GF-D8 (cell line): Measurements from ENCODE around the gene FUCA1.
"Not testable (repeated sequence)": the region's sequence is repeated elsewhere in the genome, so short reads cannot be mapped to it uniquely, and the experiment has no call there.

Experiments
- DNase-seq: peaks from one replicate; lab custom pipeline; 2025; lab: John Stamatoyannopoulos, UW

The FUCA1 gene

GRCh38 chr1:23895993-23896392, 27.9 kb upstream of the FUCA1 start:
- no peak for DNase-seq

GRCh38 chr1:23895082-23895481, 27.0 kb upstream of the FUCA1 start:
- no peak for DNase-seq

DNA sequence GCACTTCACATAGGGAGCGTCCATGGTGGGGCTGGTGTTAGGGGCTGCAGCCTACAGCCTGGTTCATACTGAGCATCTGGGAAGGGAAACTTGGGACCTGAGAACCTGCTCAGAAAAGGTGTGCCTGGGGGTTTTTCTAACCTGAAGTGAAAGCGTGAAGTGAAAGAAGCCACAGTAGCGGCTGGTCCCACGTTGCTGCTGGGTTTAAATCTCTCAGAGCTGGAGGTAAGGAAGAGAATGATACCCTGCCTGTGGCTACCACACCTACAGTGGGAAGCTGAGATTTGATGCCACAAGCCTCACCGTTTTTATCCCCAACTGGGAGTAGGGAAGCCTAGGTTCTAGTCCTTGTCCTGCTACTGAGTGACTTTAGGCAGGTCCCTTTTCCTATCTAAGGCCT, 21.0 kb upstream of the FUCA1 start:
- no peak for DNase-seq

DNA sequence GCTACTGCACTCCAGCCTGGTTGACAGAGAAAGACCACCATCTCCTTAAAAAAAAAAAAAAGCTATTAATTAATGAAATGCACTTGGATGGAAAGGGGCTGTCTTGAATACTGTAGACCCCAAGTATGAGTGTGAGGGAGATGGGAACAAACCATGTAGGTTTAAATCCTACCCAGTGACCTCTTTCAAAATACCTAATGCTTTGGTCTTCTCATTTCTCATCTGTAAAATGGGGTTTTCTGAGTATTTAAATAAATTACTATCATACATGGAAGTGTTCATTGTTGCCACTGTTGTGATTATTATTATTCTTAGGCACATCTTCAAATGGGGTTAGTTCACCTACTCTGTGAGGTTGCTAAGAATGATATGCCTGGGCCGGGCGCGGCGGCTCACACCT, 17.1 kb upstream of the FUCA1 start:
- DNase-seq: no peak

DNA sequence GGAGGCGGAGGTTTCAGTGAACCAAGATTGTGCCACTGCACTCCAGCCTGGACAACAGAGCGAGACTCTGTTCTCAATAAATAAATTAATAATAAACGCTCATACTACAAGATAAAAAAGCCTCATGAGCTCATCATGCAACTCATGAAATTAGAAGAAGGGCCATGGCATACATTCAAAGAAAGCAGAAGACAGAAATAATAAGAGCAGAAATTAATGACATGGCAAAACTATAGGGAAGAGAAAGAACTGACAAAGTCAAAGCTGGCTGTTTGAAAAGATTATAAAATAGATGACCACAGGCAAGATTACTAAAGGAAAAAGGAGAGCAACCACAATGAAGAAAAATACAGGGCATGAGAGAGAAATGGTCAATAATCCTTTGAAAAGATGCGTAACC, 14.7 kb upstream of the FUCA1 start:
- no peak for DNase-seq

GRCh38 chr1:23879809-23880208, 11.7 kb upstream of the FUCA1 start:
- DNase-seq: no peak

DNA sequence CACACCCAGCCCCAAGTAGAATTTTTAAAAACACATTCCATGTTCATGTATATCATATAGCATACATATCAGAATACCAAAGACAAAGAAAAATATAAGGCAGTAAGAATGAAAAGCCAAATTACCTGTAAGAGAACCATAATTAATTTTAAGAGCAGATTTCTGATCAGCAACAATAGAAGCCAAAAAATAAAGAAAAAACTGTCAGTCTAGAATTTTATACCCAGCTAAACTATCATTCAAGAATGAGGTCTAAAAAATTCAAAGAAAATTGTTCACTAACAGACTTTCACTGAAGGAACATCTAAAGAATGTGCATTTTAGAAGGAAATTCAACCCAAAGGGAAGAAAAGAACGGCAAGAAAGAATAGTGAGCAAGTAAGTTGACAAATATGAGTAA, 10.6 kb upstream of the FUCA1 start:
- DNase-seq: no peak

- no peak for DNase-seq
These were observed 7.3 kb upstream of the FUCA1 start for GRCh38 chr1:23875382-23875781.

- no peak for DNase-seq
These were observed 4.3 kb upstream of the FUCA1 start for GRCh38 chr1:23872421-23872820.

GRCh38 chr1:23869051-23869450, 961 bp upstream of the FUCA1 start:
- DNase-seq: no peak

DNA sequence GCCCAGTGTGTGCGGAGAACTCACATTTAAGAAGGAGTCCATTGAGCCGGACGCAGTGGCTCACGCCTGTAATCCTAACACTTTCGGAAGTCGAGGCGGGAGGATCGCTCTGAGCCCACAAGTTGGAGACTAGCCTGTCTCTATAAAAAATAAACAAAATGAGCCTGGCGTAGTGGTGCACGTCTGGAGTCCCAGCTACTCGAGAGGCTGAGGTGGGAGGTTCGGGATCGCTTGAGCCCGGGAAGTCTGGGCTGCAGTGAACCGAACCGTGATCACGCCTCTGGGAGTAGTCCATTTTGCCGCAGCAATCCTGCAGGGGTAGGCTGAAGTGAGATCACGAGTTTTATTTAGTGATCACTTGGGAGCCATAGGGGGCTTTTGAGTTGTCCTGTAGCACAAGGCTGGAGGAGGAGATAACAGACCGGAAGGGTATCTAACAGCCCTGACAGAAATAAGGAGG, 497 bp upstream of the FUCA1 start:
- DNase-seq: no peak

DNA sequence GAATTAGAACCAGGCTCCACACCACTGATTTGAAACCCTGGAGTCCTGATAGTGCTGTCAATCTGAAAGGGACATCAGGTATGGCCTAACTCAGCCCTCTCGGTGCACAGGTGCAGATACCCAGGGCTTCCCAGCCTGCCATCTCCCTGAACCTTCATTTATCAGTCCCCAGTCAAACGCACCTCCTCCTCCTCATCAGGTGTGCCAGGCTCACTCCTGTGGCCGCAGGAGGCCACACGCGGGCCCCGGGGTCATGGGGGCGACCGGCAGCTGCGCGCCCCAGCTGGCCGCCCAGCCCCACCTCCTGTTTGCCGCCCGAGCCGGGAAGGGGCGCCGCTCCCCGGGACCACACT, 572 bp downstream of the FUCA1 start:
- no peak for DNase-seq

DNA sequence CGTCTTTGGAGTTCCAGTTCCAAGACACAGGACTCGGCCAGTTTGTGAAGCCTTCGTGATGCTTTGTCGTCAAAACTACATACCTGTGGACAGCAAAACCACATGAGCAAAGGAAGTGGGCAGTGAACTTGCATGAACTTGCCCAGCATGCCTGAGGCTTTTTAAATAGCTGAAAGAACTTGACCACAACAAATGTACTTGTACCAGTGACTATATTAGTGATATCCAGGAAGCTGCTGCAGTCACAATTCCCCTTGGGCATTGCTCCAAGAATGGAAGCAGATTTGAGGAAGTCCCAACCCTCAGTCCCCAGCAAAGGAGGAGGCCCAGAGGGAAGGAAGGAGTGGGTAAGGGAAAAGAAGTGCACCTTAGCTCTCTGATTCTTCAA, 2.6 kb downstream of the FUCA1 start:
- peak; percentile 10 for DNase-seq

DNA sequence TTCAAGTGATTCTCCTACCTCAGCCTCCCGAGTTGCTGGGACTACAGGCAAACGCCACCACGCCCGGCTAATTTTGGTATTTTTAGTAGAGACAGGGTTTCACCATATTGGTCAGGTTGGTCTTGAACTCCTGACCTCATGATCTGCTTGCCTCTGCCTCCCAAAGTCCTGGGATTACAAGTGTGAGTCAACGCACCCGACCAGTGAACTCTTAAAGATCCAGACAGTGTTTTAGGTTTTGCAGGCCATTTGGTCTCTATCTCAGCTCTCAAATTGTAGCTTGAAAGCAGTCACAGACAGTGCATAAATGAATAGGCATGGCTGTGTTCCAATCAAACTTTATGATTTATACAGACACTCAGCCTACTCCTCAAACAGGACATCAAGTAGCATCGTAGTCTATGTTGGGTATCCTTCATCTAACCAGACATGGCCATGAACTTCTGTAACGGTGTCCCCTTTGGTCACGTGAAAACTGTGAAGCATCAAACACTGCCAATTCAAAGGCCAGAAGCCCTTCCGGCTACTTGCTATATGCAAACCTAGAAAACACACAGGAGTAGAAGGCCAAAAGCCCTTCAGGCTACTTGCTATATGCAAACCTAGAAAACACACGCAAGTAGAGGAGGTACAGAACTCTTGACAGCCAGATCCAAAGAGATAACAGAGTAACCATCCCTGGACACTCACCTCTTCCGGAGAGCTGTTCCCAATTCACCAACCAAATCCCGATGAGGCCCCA, 3.1 kb downstream of the FUCA1 start:
- no peak for DNase-seq

DNA sequence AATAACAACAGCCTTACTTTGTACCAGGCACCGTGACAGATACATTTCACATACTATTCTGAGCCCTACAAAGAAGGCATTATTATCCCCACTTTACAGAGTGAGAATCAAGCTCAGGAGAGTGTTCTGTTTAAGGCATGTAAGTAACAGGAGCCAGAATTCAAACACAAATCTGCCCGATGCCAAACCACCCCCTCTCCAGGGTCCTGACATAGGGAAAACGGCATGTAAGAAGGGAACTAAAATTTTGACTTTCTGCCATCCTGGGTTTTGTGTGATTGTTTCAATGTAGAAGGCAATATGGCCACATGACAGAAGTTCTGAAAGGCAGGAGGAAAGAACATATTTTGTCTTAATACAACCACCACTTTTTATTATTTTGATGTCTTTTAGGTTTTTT, 5.5 kb downstream of the FUCA1 start:
- DNase-seq: no peak

DNA sequence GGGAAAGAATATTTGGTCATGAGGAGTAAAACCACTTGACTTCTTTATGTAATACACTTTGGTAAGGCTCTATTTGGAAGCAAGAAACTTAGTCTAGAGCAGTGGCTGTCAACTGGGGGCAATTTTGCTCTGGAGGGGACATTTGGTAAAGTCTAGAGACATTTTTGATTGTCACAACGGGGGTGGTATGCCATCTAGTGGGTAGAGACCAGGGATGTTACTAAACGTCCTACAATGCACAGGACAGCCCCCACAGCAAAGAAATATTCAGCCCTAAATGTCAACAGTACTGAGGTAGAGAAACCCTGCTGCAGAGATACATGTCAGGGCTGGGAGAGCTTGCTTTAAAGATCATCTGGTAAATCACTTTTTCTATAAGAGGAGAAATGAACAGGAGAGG, 13.5 kb downstream of the FUCA1 start:
- no peak for DNase-seq

GRCh38 chr1:23853124-23853523, 15.0 kb downstream of the FUCA1 start:
- not testable (repeated sequence) for DNase-seq

DNA sequence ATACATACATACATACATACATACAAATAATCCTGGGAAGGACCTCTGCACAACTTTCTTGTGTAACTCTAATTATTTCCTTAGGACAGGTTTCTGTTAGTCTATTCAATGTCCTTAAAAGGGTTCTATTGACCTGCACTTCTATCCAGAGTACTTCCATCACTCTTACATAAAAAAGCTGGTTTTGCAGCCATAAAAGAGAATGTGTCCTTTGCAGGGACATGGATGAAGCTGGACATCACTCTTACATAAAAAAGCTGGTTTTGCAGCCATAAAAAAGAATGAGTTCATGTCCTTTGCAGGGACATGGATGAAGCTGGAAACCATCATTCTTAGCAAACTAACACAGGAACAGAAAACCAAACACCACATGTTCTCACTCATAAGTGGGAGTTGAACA, 16.7 kb downstream of the FUCA1 start:
- not testable (repeated sequence) for DNase-seq

- no peak for DNase-seq
These were observed 19.1 kb downstream of the FUCA1 start for GRCh38 chr1:23848673-23849616.

DNA sequence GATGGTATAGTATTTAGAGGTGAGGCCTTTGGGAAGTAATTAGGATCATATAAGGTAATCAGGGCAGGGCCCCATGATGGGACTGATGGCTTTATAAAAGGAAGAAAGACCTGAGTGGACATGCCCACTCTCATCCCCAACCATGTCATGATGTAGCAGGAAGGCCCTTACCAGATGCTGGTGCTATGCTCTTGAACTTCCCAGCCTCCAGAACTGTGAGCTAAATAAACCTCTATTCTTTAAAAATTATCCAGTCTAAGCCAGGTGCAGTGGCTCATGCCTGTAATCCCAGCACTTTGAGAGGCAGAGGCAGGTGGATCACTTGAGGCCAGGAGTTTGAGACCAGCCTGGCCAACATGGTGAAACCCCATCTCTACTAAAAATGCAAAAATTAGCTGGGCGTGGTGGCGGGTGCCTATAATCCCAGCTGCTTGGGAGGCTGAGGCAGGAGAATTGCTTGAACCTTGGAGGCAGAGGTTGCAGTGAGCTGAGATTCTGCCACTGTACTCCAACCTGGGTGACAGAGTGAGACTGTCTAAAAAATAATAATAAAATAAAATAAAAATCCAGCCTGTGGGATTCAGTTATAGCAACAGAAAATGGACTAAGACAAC, 20.5 kb downstream of the FUCA1 start:
- not testable (repeated sequence) for DNase-seq

DNA sequence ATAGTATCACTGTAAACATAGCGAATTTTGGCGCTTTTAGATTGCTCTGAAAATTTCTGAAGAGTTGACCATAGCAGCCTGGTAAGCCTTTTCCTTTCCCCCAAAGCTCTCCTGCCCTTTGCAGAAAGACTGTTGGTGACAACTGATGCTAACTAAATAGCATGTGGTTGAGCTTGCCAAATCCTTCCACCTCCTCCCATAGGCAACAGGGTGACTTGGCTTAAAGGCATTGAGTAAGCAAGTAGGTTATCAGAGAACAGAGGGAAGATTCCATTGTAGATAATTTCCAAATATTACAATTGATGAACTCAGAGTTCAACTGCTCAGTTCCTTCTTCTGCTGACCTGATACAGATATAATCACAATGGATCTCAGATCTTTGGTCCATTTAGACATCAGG, 22.9 kb downstream of the FUCA1 start:
- DNase-seq: peak; percentile 44

DNA sequence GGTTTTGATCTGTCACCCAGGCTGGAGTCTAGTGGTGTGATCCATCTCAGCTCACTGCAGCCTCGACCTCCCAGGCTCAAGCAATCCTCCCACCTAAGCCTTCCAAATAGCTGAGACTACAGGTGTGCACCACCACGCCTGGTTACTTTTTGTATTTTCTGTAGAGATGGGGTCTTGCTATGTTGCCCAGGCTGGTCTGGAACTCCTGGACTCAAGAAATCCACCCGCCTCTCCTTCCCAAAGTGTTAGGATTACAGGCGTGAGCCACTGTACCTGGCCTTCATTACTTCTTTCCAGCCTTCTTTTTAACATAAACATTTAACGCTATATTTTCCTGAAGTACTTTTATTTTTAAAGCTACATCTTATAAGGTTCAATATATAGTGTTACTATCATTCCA, 24.4 kb downstream of the FUCA1 start:
- no peak for DNase-seq

DNA sequence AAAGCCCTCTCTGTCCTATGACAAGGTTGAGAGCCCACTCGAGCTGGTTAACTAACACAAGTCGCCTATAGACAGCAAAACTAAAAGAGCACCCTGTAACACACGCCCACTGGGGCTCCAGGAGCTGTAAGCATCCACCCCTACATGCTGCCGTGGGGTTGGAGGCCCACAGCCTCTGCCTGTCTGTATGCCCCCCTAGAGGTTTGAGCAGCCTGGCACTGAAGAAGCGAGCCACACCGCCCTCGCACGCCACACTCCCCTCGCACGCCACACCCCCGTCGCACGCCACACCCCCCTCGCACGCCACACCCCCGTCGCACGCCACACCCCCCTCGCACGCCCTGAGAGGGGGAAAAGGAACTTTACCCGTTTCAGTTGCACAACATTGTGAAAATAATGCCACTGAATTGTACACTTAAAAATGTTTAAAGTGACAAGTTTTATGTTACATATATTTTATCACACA, 29.7 kb downstream of the FUCA1 start:
- DNase-seq: no peak
